Measurements from ENCODE around the gene TMEM88.
A peak's percentile ranks its signal among the peaks of the same experiment; 100 is the strongest.

Gene TMEM88

DNA sequence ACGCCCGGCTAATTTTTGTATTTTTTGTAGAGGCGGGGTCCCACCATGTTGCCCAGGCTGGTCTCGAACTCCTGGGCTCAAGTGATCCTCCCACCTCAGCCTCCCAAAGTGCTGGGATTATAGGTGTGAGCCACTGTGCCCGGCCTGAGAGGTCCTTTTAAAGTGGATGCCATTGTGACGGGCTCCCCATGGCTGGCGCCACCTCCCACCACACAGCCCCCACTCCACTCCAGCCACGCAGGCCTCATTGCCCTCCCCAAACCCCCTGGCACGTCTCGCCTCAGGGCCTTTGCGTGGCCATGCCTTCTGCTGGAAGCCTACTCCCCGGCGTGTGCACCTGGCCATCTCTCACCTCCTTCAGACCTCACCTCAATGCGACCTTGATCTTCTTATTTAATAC lies 32.7 kb upstream of the TMEM88 start:
- no peaks in the 10 kb centered on the region for H3K27me3 ChIP-seq
- no peaks in the 10 kb centered on the region for H3K36me3 ChIP-seq
- H3K4me3 ChIP-seq (ENCODE audit: low read depth, low read length), result no peak overlapping the region
- no peaks in the 10 kb centered on the region for H3K9me3 ChIP-seq
- no peak for TF ChIP-seq CTCF (IDR thresholded peaks at IDR 0.05; ENCODE audit: low read depth, low read length)
- peaks cover 10% of the 10 kb centered on the region for H3K4me1 ChIP-seq
- no peak for DNase-seq

DNA sequence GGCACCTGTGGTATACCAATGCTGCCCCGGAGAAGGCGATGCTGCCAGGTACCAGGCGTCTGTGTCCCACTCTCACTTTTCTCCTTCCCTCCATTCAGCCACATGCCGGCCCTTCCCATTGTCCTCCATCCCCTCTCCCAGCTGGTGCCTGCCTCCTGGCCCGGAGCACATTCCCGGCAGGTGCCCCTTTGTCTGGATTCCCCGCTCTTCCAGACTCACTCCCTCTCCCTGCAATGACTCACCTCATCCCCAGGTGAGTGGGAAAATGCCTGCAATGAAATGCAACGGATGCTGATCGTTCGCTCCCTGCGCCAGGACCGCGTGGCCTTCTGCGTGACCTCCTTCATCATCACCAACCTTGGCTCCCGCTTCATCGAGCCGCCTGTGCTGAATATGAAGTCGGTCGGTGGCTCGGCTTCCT lies 31.3 kb upstream of the TMEM88 start:
- no peak for TF ChIP-seq CTCF (IDR thresholded peaks at IDR 0.05; ENCODE audit: low read depth, low read length)
- Histone ChIP-seq H3K27me3 (no peaks in the 10 kb centered on the region), H3K4me3 (ENCODE audit: low read depth, low read length) (no peak overlapping the region), H3K4me1 (peaks cover 10% of the 10 kb centered on the region), H3K36me3 (no peaks in the 10 kb centered on the region), H3K9me3 (no peaks in the 10 kb centered on the region)
- DNase-seq, result no peak

DNA sequence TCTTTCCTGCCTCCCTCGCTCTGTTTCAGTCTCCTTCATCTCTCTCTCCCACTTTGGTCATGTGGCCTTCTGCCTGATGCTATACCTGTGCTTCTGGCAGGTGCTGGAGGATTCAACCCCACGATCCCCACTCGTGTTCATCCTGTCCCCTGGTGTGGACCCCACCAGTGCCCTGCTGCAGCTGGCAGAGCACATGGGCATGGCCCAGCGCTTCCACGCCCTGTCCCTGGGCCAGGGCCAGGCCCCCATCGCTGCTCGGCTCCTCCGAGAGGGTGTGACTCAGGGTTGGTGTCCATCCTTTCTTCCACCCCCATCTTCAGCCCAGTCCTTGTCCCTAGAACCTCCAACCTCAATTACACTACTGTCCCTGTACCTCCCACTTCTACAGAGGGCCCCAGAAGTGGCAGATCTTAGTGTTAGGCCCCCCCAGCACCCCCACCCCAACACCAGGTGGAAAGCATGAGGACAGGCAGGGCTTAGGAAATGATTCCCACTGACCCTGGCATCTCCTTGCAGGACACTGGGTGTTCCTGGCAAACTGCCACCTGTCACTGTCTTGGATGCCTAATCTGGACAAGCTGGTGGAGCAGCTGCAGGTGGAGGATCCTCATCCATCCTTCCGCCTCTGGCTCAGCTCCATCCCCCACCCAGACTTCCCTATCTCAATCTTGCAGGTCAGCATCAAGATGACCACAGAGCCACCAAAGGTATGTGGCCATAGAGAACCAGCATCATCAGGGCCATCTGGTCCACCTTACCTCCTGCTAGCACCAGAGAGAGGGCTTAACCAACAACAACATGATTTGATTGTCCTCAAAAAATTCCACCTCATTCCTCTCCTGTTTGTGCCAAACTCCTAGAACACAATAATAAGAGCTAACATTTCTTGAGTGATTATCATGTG lies 30.6 kb upstream of the TMEM88 start:
- no peaks in the 10 kb centered on the region for H3K36me3 ChIP-seq
- no peaks in the 10 kb centered on the region for H3K27me3 ChIP-seq
- no peak for DNase-seq
- no peak overlapping the region for H3K4me3 ChIP-seq (ENCODE audit: low read depth, low read length)
- no peak for TF ChIP-seq CTCF (IDR thresholded peaks at IDR 0.05; ENCODE audit: low read depth, low read length)
- peaks cover 10% of the 10 kb centered on the region for H3K4me1 ChIP-seq
- no peaks in the 10 kb centered on the region for H3K9me3 ChIP-seq

DNA sequence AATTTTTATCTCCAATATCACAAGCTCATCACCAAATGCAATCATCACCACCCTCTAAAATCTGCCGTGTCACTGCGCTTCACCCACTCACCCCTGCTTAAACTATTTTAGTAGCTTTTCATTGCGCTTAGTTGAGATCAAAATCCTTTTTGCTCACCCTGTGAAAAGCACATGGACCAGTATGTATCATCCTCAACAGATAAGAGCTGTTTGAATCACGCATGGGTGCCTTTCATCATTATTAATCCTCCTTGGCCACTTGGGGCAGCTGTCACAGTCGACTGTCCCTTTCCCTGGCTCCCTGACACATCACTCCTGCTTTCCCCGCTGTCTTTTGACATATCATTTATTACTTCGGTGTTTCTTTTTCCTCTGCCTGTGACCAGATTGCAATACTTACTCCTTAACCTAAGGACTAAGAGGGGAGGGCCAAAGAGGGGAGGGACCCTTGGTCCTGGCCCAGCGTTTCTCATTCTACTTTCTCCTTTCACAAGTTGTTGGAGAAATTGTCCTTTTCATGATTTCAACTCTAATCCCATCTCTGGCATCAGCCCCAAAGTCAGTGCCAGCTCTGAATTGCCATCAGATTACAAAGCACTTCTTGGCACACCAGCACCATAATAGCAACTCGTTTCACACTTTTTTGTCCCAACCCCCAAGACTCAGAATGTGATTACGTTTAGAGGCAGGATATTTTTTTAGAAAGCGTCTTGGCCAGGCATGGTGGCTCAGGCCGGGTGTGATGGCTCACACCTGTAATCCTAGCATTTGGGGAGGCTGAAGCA lies 29.5 kb upstream of the TMEM88 start:
- no peak overlapping the region for H3K4me3 ChIP-seq (ENCODE audit: low read depth, low read length)
- peak; percentile 35 for DNase-seq
- no peaks in the 10 kb centered on the region for H3K36me3 ChIP-seq
- H3K27me3 ChIP-seq, result no peaks in the 10 kb centered on the region
- no peaks in the 10 kb centered on the region for H3K9me3 ChIP-seq
- H3K4me1 ChIP-seq, result peaks cover 10% of the 10 kb centered on the region
- TF ChIP-seq CTCF (IDR thresholded peaks at IDR 0.05; ENCODE audit: low read depth, low read length), result peak; percentile 33; the same call in 1 of the 2 replicates

GRCh38 chr17:7830616-7831015 lies 24.2 kb upstream of the TMEM88 start:
- peaks cover 4% of the 10 kb centered on the region for H3K4me1 ChIP-seq
- H3K4me3 ChIP-seq (ENCODE audit: low read depth, low read length), result no peak overlapping the region
- TF ChIP-seq CTCF (IDR thresholded peaks at IDR 0.05; ENCODE audit: low read depth, low read length), result no peak
- no peak for DNase-seq
- H3K27me3 ChIP-seq, result no peaks in the 10 kb centered on the region
- no peaks in the 10 kb centered on the region for H3K36me3 ChIP-seq
- H3K9me3 ChIP-seq, result no peaks in the 10 kb centered on the region
